ENCODE data around the gene DGCR2. TPM values are rescaled to one million over a fixed set of nuclear protein-coding genes. Genes with fewer than 3 reads are reported as not detected.

DGCR2 gene
- total RNA-seq, 2 donors from 2014 or later, result 24.4 to 28.5 TPM

- H3K9me3 Mint-ChIP-seq, result no peaks in the 10 kb centered on the region
- no peak overlapping the region for H3K4me3 Mint-ChIP-seq
- no peaks in the 10 kb centered on the region for H3K36me3 Mint-ChIP-seq (ENCODE audit: insufficient read depth in 2 of 2)
- no peaks in the 10 kb centered on the region for H3K27me3 Mint-ChIP-seq (ENCODE audit: low read depth)
- no peaks in the 10 kb centered on the region for H3K4me1 Mint-ChIP-seq (ENCODE audit: low read depth)
- ATAC-seq (replicated peaks in 1 of 2) (no peak), DNase-seq (no peak)
- H3K27ac Mint-ChIP-seq, result no peak overlapping the region
Observed at GRCh38 chr22:19128946-19129727, 6.9 kb upstream of the DGCR2 start.

GRCh38 chr22:19128009-19128401 lies 5.8 kb upstream of the DGCR2 start:
- H3K9me3 Mint-ChIP-seq, result no peaks in the 10 kb centered on the region
- ATAC-seq (replicated peaks in 1 of 2), result no peak
- no peaks in the 10 kb centered on the region for H3K27me3 Mint-ChIP-seq (ENCODE audit: low read depth)
- H3K4me1 Mint-ChIP-seq (ENCODE audit: low read depth), result peaks cover 4% of the 10 kb centered on the region
- no peak for DNase-seq
- no peak overlapping the region for H3K4me3 Mint-ChIP-seq
- no peaks in the 10 kb centered on the region for H3K36me3 Mint-ChIP-seq (ENCODE audit: insufficient read depth in 2 of 2)
- H3K27ac Mint-ChIP-seq, result no peak overlapping the region

GRCh38 chr22:19127329-19128008 lies 5.3 kb upstream of the DGCR2 start:
- no peaks in the 10 kb centered on the region for H3K9me3 Mint-ChIP-seq
- ATAC-seq (replicated peaks in 1 of 2), result no peak
- no peak for DNase-seq
- no peak overlapping the region for H3K4me3 Mint-ChIP-seq
- H3K36me3 Mint-ChIP-seq (ENCODE audit: insufficient read depth in 2 of 2), result no peaks in the 10 kb centered on the region
- H3K4me1 Mint-ChIP-seq (ENCODE audit: low read depth), result peaks cover 9% of the 10 kb centered on the region
- no peak overlapping the region for H3K27ac Mint-ChIP-seq
- no peaks in the 10 kb centered on the region for H3K27me3 Mint-ChIP-seq (ENCODE audit: low read depth)

GRCh38 chr22:19126309-19127273 lies 4.4 kb upstream of the DGCR2 start:
- H3K27me3 Mint-ChIP-seq (ENCODE audit: low read depth), result no peaks in the 10 kb centered on the region
- DNase-seq (no peak), ATAC-seq (replicated peaks in 1 of 2) (no peak)
- H3K27ac Mint-ChIP-seq, result no peak overlapping the region
- H3K9me3 Mint-ChIP-seq, result no peaks in the 10 kb centered on the region
- H3K4me1 Mint-ChIP-seq (ENCODE audit: low read depth), result peaks cover 9% of the 10 kb centered on the region
- no peaks in the 10 kb centered on the region for H3K36me3 Mint-ChIP-seq (ENCODE audit: insufficient read depth in 2 of 2)
- no peak overlapping the region for H3K4me3 Mint-ChIP-seq

DNA sequence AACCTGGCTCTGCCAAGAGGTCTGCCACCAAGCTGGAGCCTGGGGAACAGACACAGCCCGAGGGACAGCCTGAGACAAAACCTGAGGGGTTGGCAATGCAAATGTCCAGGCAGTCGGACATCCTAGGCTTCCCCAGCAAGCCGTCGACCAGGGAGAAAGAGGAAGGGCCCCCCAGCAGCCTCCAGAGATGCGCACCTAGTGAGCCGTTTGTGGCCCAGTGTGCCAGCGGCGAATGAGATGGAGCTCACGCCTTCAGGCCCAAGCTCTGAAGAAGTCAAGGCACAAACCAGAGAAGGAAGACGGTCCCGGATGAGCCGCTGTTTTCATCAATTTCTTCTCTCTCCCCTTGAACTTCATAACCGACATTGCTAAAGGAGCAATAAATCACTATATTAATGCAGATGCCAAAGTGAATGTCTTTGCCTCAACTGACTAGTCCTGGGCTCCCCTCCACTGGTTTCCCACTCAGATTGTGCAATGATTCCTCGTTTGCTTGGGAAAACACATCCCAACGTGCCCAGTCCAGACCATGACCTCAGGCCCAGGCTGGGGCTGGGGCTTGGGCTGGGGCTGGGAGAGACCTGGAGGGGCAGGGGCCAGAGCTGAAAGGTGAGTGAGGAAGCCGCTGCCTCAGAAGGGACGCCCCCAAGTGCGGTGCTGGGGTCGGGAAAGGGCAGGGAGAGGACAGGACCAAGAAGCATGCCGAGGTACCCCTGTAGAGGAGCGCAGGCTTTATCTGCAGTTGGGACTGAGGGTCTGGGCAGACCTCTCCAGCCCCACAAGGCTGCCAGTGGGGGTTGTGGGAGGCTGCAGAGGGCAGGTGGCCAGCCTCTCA lies 3.5 kb upstream of the DGCR2 start:
- no peaks in the 10 kb centered on the region for H3K9me3 Mint-ChIP-seq
- H3K36me3 Mint-ChIP-seq (ENCODE audit: insufficient read depth in 2 of 2), result no peaks in the 10 kb centered on the region
- H3K27me3 Mint-ChIP-seq (ENCODE audit: low read depth), result no peaks in the 10 kb centered on the region
- H3K4me3 Mint-ChIP-seq, result no peak overlapping the region
- no peak for DNase-seq
- no peak overlapping the region for H3K27ac Mint-ChIP-seq
- no peak for ATAC-seq (replicated peaks in 1 of 2)
- H3K4me1 Mint-ChIP-seq (ENCODE audit: low read depth), result peaks cover 17% of the 10 kb centered on the region

DNA sequence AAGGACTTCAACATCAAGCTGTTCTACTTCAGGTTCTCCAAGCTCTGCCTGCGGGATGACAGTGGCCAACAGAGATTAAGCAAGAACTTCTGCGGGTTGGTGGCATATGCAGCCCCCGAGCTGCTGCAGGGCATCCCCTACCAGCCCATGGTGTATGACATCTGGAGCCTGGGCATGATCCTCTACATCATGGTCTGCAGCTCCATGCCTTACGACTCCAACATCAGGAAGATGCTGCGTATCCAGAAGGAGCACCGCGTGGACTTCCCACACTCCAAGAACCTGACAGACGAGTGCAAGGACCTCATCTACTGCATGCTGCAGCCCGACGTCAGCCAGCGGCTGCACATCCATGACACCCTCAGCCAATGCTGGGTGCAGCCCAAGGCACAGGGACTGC lies 2.8 kb upstream of the DGCR2 start:
- Mint-ChIP-seq H3K4me1 (ENCODE audit: low read depth) (peaks cover 24% of the 10 kb centered on the region), H3K36me3 (ENCODE audit: insufficient read depth in 2 of 2) (no peaks in the 10 kb centered on the region), H3K9me3 (no peaks in the 10 kb centered on the region), H3K27me3 (ENCODE audit: low read depth) (no peaks in the 10 kb centered on the region), H3K4me3 (no peak overlapping the region), H3K27ac (no peak overlapping the region)
- ATAC-seq (replicated peaks in 1 of 2) (no peak), DNase-seq (no peak)

DNA sequence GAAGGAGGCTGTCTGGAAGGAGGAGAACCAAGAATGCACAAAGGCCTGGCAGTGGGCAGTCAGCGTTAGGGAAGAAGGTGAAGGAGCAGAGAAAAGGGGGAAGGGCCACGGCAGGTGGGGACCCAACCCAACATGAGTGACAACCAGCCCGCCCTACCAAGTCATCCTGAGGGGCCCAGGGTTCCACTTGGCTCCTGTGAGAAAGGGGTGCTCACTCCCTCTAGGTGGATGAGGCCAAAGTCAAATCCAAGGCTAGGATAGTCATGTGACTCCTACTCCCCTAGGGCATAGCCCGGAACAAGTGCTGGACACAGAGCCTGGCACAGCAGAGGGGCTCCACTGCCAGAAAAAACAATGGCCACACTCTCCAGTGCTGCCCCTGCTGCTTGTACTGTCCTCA lies 2.2 kb upstream of the DGCR2 start:
- Mint-ChIP-seq H3K9me3 (no peaks in the 10 kb centered on the region), H3K4me1 (ENCODE audit: low read depth) (peaks cover 30% of the 10 kb centered on the region), H3K36me3 (ENCODE audit: insufficient read depth in 2 of 2) (no peaks in the 10 kb centered on the region), H3K4me3 (no peak overlapping the region), H3K27me3 (ENCODE audit: low read depth) (no peaks in the 10 kb centered on the region), H3K27ac (no peak overlapping the region)
- ATAC-seq (replicated peaks in 1 of 2), result no peak
- DNase-seq, result no peak

DNA sequence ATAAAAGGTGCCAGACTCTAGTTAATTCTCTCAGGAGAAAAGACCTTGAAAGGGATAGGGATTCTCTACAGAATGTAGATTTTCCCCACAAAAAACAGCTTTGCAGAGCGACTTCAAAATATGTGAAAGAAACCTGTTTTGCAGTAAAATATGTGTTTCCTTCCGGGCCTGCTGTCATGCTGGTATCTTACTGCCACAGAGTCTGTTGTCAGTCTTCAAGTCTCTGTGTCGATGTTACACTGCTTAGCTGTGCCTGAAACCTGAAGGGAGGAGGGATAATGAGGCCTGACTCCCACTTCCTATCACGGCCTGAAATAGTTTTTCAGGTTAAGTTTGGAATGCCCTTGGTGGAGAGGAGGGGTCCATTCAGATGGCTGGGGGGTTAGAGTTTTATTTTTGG lies 1.7 kb upstream of the DGCR2 start:
- Mint-ChIP-seq H3K36me3 (ENCODE audit: insufficient read depth in 2 of 2) (no peaks in the 10 kb centered on the region), H3K9me3 (no peaks in the 10 kb centered on the region), H3K4me3 (no peak overlapping the region), H3K27ac (no peak overlapping the region), H3K4me1 (ENCODE audit: low read depth) (peaks cover 34% of the 10 kb centered on the region), H3K27me3 (ENCODE audit: low read depth) (no peaks in the 10 kb centered on the region)
- no peak for DNase-seq
- ATAC-seq (replicated peaks in 1 of 2), result no peak

DNA sequence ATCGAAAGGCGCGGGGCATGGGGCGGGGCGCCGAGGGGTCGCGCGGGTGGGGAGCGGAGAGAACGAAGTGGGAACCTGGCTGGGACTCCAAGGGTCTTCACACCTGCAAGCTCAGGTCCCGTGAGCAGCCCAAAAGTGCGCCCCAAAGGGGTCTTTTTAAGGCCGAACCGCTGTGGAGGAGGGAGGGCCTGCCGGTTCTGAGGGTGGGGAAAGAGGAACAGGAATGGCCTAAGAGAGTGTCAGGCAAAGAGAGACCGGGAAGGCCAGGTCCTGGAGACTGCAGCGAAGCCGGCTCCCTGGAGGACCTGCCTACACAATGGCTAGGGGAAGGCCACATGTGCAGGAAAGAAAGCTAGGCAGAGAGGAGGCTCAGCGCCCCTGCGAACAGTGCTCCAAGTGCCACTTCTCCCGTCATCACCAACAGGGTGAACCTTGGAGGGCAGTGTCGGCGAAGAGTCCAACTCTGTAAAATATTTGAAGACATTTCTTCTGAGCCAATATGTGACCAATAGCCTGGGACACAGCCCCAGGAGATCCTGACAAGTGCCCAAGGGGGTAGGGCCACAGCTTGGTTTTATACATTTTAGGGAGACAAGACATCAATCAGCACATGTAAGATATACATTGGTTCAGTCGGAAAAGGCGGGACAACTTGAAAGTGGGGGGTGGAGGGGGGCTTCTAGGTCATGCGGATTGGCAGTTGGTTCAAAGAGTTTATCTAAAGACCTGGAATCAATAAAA lies 710 bp upstream of the DGCR2 start:
- Mint-ChIP-seq H3K27ac (no peak overlapping the region), H3K4me3 (peak overlapping the region; percentile 83 to 85), H3K9me3 (no peaks in the 10 kb centered on the region), H3K27me3 (ENCODE audit: low read depth) (no peaks in the 10 kb centered on the region), H3K4me1 (ENCODE audit: low read depth) (peaks cover 44% of the 10 kb centered on the region), H3K36me3 (ENCODE audit: insufficient read depth in 2 of 2) (no peaks in the 10 kb centered on the region)
- DNase-seq (no peak), ATAC-seq (replicated peaks in 1 of 2) (no peak)

- peak overlapping the region; percentile 89 for H3K4me3 Mint-ChIP-seq
- H3K27ac Mint-ChIP-seq, result peak overlapping the region; percentile 19
- no peaks in the 10 kb centered on the region for H3K9me3 Mint-ChIP-seq
- H3K36me3 Mint-ChIP-seq (ENCODE audit: insufficient read depth in 2 of 2), result no peaks in the 10 kb centered on the region
- H3K4me1 Mint-ChIP-seq (ENCODE audit: low read depth), result peaks cover 54% of the 10 kb centered on the region
- DNase-seq (peak in 1 of 2 donors; percentile 47), ATAC-seq (replicated peaks in 1 of 2) (peak; percentile 28 to 39)
- H3K27me3 Mint-ChIP-seq (ENCODE audit: low read depth), result no peaks in the 10 kb centered on the region
Observed at GRCh38 chr22:19121631-19122142, 525 bp downstream of the DGCR2 start.

DNA sequence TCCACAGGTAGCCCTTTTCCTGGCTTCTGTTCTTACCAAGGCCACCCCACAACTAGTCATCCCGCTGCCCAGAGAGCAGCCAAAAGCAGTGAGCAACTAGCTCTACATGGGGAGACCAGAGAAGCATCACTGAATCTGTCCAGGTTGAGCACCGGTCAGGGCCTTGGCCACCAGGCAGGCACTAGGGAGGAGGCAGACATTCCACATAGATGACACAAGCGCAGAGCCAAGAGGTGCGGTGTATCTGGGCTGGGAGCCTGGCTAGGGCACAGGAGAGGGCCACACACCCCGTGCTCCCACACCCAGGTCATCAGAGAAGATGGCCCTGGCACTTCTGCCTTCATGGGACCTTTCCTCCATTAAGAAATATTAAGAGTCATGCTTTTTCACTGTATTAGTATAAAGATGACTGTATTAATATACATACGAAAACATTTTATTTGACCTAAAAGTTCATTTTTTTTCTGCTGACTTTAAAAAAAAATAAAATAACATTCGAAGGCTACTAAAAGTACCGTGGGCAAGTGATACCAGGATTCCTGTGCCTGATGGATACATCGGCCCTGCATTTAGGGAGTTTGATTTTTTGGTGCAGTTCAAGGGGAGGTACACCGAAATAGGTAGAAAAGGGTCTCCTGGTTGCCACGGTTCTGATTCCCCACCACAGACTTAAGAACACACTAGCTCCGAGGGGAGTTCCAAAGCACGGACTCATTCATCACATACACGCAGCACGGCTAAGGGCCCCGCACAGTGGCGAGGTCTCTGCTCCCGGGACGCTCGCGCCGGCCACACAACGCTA lies 1.2 kb downstream of the DGCR2 start:
- peaks cover 0 to 2% of the 10 kb centered on the region in 2 donors for H3K36me3 Mint-ChIP-seq (ENCODE audit: insufficient read depth in 2 of 2)
- peaks cover 61% of the 10 kb centered on the region for H3K4me1 Mint-ChIP-seq (ENCODE audit: low read depth)
- H3K27me3 Mint-ChIP-seq (ENCODE audit: low read depth), result no peaks in the 10 kb centered on the region
- no peaks in the 10 kb centered on the region for H3K9me3 Mint-ChIP-seq
- peak overlapping the region; percentile 64 for H3K27ac Mint-ChIP-seq
- peak overlapping the region; percentile 89 for H3K4me3 Mint-ChIP-seq
- ATAC-seq (replicated peaks in 1 of 2) (peak in 1 of 2 donors; percentile 15), DNase-seq (peak in 1 of 2 donors; percentile 43)

All from activated T-cell treated with anti-CD3 and anti-CD28 coated beads, Interleukin-2, amount 50 U/mL, for 72 hours (primary cell).